GM21619 (cell line): ENCODE measurements around the gene RASSF7.

Experiments
- ATAC-seq: cut with Tn5 transposase; IDR thresholded peaks from one replicate; pipeline ENCODE4 v1.9.1; 2021; ENCODE audit not compliant: unreplicated experiment

The RASSF7 gene

GRCh38 chr11:607971-608659 is 47.3 kb downstream of the RASSF7 start:
- no peak for ATAC-seq

DNA sequence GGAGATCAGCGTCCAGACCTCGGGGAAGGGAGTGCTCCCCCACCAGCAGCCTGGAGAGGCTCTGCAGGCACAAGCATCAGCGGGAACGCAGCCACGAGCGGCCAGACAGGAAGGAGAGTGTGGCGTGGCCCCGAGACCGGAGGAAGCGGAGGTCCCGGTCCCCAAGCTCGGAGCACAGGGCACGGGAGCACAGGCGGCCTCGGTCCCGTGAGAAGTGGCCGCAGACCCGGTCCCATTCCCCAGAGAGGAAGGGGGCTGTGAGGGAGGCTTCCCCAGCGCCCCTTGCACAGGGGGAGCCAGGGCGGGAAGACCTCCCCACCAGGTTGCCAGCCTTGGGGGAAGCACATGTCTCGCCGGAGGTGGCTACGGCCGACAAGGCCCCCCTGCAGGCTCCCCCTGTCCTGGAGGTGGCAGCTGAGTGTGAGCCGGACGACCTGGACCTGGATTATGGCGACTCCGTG is 48.1 kb downstream of the RASSF7 start:
- ATAC-seq, result no peak

DNA sequence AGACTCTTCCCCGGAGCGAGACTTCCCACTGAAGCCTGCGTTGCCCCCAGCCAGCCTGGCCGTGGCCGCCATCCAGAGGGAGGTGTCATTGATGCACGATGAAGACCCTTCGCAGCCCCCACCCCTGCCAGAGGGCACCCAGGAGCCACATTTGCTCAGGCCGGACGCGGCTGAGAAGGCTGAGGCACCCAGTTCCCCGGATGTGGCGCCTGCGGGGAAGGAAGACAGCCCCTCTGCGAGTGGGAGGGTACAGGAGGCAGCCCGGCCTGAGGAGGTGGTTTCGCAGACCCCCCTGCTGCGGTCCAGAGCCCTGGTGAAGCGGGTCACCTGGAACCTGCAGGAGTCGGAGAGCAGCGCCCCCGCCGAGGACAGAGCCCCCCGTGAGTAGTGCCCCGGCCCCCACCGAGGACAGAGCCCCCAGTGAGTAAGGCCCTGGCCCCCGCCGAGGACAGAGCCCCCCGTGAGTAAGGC is 48.6 kb downstream of the RASSF7 start:
- no peak for ATAC-seq

DNA sequence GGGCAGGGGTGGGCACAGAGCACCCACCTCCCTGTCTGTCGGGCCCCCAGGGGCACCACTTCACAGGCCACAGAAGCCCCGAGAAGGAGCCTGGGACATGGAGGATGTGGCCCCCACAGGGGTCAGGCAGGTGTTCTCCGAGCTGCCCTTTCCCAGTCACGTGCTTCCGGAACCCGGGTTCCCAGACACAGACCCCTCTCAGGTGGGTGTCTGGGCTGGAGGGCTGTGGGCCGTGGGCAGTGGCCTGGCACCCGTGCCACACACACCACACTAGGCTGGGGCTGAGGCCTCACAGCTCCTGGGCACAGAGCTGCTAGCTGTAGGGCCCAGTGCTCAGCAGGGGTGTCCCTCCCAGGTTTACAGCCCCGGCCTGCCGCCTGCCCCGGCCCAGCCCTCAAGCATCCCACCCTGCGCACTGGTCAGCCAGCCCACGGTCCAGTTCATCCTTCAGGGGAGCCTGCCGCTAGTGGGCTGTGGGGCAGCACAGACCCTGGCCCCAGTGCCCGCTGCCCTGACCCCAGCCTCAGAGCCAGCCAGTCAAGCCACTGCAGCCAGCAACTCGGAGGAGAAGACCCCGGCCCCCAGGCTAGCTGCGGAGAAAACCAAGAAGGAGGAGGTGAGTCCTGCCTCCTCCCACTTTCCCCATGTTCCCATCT is 49.5 kb downstream of the RASSF7 start:
- no peak for ATAC-seq

DNA sequence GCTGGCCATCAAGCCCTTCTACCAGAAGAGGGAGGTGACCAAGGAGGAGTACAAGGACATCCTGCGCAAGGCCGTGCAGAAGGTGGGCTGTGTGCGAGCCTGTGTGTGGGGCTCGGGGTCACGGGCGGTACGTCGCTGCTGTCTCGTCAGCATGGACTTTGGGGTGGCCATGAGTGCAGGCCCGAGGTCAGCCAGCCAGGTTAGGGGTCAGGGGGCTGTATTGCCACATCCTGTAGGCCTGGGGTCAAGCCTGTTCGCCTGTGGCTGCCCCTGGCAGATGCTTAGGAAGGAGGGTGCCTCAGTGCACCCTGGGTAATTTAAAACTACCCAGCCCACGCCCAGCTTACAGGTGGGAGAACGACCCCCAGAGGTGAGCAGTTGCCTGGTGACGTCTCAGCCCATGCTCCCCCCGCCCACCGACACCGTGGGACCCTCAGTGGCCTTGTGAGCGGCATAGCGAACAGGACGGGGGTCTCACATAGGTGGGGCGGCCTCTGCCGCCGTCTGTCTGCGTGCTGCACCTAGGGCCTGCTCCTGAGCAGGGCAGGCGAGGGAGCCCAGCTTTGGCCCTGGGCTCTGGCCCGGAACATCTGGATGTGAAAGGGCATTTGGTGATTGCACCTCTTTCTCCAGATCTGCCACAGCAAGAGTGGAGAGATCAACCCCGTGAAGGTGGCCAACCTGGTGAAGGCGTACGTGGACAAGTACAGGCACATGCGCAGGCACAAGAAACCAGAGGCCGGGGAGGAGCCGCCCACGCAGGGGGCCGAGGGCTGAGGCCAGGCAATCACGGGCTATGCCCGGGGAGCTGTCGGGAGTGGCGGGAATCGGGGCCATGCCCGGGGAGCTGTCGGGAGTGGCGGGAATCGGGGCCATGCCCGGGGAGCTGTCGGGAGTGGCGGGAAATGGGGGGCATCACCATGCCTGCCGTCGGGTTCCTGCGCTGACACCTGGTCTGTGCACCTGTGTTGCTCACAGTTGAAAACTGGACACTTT is 50.5 kb downstream of the RASSF7 start:
- ATAC-seq, result no peak

DNA sequence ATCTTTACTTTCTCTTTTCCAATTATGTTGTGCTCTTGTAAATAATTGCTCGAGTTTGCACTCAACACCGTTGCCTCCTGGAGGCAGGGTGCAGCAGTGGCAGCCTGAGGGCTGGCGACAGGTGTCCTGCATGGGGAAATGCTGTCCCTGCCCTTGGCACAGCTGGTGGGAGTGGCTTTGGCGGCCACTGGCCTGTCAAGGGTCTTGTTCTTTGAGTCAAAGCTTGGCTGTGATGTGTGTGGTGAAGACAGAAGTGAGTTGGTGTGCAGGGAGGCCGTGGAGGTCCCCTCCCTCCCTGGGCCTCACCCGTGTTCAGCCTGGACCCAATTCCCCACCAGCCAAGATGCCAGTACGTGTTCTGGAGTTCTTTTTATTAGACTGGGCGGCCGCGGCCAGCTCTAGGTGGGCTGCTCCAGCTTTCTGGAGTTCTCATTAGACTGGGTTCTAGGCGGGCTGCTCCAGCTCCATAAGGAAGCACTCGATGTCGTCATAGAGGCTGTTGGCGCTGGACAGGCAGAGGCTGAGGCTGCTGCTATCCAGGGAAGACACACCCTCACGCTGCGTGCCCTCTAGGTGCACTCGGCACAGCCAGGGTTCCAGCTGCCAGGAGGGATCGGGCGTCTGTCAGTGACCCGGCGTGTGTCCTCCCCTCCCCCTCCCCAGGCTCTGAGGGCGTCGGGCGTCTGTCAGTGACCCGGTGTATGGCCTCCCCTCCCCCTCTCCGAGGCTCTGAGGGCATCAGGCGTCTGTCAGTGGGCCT is 51.6 kb downstream of the RASSF7 start:
- no peak for ATAC-seq

DNA sequence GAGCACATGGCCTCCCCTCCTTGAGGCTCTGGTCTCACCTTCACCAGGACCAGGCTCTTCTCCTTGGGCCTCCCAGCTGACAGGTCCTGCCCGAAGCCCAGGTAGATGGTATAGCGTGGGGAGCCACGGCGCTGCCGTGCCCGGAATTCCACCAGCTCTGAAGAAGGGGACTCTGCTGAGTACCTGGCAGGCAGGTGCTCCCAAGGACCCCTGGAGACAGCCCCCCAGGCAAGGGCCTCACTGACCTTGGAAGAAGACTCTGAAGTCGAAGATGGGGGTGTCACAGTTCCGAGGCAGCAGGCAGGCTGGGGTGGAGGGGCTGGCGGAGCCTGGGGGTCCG is 52.2 kb downstream of the RASSF7 start:
- ATAC-seq, result no peak

- no peak for ATAC-seq
Measured at GRCh38 chr11:613369-613968, 52.7 kb downstream of the RASSF7 start.
